ENCODE results near the gene TRIM50. TPM values are rescaled to one million over a fixed set of nuclear protein-coding genes. Genes with fewer than 3 reads are reported as not detected.
A peak's percentile ranks its signal among the peaks of the same experiment; 100 is the strongest.
"Not testable (repeated sequence)": the region's sequence is repeated elsewhere in the genome, so short reads cannot be mapped to it uniquely, and the experiment has no call there.

TRIM50 gene
- total RNA-seq = not detected

DNA sequence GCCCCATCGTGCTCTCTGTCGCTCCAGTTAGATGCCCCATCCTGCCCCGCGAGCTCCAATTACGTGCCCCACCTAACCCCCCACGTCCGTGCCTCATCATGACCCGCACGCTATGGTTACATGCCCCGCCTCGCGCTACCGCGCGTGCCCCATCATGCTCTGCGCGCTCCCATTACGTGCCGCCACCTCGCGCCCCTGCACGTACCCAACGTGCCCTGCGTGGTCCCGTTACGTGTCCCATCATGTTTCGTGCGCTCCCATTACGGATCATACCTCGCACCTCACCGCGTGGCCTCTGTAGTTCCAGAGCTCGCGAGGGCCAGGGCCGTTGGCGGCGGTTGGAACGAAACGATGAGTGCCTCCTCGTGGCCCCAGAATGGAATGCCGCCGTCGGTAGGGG is at the start of gene TRIM50, which contains the start of gene FKBP6:
TSS of gene TRIM50 (minus strand) at position 161 of the 400 bp plus-strand sequence. CDS start 3,295 bp downstream, outside the sequence.
TSS of gene FKBP6 (plus strand) at position 240 of the 400 bp plus-strand sequence. CDS start 268 bp downstream, outside the sequence.
- not testable (repeated sequence) for DNase-seq (ENCODE audit: low spot score); ATAC-seq

DNA sequence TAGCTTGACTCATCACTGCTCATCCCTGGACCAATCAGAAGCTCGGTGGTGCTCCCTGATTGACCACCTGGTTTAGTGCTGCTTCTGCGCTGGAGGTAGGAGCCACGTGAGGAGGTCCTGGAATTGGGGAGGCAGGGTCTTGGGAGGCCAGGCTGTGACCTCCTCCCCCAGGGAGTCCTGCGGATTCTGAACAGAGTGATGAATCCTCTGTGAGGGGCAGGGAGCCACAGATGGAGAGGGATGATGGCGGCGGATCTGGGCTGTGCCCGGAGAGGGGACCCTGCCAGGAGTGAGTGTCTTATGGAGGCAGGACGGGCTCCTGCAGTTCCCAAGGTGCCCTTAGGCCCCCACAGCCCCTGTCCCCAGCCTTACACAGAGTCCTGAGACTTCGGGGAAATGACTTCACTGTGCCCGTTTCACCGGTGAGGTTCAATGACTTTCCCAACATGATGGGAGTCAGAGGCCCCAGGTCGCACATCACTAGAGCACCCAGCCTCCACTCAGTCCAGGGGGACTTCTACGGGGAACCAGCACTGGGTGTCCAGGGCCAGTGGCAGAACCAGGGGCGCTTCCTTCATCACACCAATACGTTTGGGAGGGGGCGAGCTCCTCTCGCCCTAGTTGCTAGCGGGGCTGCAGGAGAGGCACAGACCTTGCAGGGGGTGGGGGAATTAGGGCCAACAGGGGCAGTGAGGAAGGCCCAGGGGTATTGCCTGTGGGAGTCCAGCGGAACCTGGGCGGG is 49.0 kb upstream of the TRIM50 start:
- DNase-seq (ENCODE audit: low spot score) = no peak
- no peak for ATAC-seq

DNA sequence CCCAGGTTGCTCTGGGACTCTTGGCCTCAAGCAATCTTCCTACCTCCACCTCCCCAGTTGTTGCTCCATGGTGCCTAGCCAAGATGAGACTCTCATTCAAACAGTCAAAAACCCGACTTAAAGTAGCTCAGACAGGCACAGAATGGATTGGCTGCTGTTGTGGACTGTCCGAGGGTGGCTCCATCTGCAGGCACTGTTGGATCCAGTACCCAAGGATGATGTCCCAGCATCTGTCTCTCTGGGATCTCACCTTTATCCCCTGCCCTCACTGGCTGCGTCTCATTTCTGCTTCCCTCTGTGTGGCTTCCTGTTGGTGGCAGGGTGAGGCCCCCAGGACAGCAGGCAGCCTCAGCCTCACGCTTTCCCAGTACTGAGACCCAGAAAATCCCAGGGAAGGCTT is 48.4 kb upstream of the TRIM50 start:
- ATAC-seq = peak; percentile 24
- DNase-seq (ENCODE audit: low spot score) = not testable (repeated sequence)

DNA sequence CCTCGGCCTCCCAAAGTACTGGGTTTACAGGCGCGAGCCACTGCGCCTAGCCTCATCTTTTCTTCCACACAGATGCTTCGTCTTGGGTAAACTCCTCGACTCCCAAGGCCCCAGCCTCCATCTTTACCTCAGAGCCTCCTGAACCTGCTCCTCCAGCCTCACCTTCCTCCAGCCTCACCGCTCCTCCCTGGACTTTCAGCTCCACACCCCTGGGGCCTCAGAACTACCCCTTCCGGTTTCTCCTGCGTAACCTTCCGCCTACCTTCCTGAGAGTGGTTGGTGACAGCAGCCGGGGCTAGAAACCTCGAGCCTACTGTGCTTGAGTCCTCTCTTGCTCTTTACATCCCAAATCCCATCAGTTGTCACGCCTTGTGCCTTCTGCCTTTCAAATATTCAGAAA is 45.9 kb upstream of the TRIM50 start:
- ATAC-seq (no peak), DNase-seq (ENCODE audit: low spot score) (no peak)

DNA sequence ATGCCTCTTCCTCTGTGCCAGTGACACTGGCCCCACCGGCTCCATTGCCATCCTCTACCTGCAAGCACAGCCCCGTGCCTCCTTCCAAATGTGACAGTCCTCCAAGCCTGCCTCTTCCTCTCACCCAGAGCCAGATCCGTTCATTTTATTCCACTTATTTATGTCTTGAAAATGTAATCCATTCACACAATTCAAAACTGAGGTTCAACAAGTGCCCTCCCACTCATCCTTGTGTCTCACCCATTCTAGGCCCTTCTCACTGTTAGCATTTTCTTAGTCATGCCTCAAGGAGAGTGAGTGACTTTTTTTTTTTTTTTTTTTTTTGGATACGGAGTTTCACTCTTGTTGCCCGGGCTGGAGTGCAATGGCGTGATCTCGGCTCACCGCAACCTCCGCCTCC is 41.7 kb upstream of the TRIM50 start:
- ATAC-seq = no peak
- DNase-seq (ENCODE audit: low spot score) = no peak

DNA sequence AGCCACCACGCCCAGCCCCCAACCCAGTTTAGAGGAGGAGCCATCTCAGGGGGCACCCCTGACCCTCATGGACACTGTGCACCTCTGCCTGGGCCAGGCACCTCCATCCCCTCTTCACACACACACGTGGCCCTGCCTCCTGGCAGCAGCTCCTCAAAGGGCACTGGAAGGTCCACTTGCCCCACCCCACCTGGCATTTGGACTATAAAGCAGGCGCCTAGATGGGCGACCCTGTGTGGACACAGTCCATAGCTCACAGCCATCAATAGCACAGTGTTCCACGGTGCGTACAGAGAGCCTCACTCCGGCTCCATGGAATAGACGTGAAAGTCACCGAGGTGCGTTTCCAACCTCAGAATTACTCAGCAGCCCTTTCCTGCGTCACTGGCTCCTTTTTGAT is 41.1 kb upstream of the TRIM50 start:
- DNase-seq (ENCODE audit: low spot score) (no peak), ATAC-seq (no peak)

DNA sequence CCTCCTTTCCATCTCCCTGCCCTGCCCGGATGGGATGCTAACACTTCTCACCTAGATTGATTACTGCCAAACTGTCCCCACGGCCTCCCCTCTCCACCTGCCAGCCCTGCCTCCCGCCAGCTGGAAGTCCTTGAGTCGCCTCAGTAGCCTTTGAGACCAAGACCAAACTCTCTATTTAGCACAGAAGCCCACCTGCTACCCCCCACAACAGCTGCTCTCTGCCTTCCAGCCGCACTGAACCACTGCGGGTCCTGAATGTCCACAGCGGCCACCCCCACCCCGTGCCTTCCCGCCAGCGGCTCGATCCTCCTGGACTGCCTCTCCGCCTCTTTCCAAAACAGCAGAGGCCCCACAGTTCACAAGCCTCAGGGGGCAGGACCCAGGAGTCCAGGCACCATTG is 39.1 kb upstream of the TRIM50 start:
- DNase-seq (ENCODE audit: low spot score) (no peak), ATAC-seq (no peak)

DNA sequence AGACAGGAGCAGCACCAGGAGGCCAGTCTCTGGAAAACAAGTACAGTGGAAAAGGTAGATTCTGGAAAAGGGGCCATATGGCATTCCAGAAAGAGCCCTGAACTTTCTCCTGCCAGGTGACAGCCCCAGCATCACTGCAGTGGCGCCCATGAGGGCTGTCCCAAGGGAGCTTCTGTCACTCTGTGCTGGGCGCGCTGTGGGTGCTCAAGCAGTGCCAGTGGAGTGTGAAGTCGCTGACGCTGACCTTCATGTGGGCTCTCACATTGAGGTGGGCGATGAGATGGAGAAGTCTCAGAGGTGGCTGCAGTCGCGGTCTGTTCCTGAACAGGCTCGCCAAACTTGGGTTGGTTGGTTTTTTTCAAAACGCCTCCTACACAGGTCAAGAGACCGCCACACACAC is 38.2 kb upstream of the TRIM50 start:
- ATAC-seq (no peak), DNase-seq (ENCODE audit: low spot score) (no peak)

DNA sequence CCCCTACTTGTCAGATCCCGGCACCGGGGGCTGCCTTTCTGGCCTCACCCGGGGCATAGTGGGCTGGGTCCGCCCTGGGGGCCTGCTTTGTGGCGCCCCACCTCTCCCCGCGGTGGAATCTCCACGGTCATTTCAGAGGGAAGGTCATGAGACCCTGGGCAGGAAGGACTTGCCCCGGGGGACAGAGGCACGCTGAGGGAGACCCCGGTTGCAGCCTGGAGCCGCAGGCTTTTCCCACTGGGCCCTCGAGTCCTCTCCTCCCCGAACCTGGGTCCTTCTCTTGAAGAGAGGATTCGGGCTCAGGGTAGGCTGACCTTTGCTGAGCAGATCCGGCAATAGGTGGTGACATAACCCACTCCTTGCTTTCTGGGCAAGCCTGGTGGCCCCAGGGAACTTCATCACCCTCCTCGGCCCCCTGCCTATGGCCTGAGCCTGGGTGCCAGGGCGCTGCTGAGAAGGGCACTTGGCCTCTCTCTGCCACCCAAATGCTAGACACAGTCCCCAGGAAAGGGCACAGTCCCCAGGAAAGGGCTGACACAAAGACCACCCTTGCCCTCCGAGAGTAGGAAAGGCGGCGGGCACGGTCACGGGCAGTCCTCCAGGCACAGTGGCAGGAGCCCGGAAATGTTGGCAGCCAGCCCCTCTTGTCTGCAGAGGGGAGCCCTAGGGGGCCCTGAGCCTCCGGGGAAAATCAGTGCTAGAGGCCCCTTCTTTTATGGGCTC is 36.3 kb upstream of the TRIM50 start:
- DNase-seq (ENCODE audit: low spot score) (no peak), ATAC-seq (no peak)

DNA sequence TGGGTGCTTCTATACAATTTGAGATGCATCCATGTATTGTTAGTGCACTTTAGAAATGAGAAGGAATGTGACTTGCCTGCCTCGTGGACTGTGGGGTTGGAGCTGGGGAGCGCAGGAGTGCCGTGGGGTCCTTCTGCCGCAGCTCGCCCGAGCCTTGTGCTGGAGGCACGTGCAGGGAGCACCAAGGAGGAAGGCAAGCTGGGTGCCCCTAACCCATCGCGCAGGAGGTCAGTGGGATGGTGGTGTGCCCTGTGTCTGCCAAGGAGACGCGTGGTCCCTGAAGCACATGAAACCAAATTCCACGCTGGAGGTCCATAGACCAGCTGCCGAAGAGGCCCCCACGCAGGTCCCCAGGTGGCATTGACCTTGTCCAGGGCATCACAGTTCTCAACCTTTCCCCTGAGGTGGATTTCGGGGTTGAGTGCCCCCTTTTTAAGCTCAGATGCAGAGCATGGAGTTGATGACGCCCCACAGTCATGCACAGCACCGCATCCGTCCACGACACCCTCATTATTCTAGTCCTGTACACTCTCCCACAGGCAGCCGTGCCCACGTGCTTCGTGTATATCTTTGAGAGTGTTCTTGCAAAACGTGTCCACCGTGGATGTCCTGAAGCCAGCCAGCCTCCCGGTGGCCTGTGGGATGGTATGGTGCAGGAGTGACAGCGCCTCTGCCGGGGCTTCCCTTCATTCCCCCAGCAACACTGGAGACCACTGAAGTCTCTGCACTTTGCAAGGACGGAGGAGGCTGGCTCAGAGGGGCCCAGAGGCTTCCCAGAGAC is 35.5 kb upstream of the TRIM50 start:
- DNase-seq (ENCODE audit: low spot score) (no peak), ATAC-seq (no peak)

DNA sequence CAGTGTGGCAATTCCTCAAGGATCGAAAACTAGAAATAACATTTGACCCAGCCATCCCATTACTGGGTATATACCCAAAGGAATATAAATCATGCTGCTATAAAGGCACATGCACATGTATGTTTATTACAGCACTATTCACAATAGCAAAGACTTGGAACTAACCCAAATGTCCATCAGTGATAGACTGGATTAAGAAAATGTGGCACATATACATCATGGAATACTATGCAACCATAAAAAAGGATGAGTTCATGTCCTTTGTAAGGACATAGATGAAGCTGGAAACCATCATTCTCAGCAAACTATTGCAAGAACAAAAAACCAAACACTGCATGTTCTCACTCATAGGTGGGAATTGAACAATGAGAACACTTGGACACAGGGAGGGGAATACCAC is 32.7 kb upstream of the TRIM50 start:
- ATAC-seq; DNase-seq (ENCODE audit: low spot score): not testable (repeated sequence)

DNA sequence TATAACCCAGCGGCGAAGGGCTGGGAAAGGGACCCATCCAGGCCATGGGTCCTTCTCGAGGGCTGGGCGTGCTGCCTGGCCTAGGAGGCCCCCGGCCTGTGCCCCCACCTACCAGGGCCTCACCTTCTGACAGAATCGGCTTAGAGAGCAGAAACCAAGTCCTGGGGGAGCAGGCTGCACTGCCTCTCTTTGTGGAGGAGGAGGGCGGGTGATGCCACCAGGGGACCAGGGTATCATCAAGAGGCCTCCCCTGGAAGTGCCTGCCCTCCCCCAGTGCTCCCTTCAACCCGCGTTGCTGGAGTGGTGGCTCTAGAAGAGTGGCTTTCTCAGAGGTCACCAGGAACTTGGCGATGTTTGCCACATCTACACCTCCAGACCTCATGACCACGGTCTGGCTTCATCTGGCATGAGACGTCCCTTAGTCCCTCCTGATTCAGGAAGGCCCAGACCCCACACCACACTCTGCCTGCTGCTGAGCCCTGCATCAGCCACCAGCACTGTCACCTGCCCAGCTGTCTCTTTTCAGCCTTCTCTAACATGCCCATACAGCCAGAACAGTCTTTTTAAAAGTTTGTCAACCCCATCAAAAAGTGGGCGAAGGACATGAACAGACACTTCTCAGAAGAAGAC is 32.0 kb upstream of the TRIM50 start:
- DNase-seq (ENCODE audit: low spot score) (no peak), ATAC-seq (no peak)

DNA sequence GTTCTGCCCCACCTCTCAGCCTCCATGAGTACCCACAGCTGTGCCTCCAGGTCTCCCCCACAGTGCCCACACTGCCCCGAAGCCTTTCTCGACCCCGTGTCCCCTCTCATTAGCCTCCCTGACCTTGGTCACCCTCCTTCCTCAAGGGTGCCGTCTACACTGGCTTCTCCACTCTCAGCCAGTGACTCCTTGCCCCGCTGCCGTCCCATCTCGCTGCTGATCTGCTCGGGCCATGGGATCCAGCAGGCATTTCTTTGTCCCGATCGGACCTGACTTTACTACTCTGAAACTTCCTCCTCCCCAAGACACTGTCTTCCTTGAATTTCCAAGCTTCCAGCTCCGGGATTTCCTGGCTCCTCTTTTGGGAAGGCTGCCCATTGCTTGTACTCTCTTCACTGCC is 31.4 kb upstream of the TRIM50 start:
- no peak for ATAC-seq
- no peak for DNase-seq (ENCODE audit: low spot score)

DNA sequence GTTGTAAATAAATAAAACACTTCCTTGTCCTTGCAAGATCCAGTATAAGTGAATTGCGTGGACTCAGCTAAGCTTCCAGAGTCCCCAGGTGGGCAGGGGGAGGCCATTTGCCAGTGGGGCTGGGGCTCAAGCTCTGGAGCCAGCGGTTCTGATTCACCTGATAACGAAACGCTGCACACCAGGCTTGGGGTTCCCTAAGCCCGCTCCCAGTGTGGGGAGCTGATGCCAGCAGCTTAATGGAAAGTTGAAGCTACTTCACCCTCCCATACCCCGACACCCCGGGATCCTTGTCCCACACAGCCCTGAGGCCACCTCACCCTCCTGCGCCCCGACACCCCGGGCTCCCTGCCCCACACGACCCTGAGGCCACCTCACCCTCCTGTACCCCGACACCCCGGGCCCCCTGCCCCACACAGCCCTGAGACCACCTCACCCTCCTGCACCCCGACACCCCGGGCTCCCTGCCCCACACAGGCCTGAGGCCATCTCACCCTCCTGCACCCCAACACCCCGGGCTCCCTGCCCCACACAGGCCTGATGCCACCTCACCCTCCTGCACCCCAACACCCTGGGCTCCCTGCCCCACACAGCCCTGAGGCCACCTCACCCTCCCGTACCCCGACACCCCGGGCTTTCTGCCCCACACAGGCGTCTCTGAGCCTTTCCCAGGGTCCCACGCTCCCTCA is 30.9 kb upstream of the TRIM50 start:
- DNase-seq (ENCODE audit: low spot score) = no peak
- ATAC-seq = no peak

DNA sequence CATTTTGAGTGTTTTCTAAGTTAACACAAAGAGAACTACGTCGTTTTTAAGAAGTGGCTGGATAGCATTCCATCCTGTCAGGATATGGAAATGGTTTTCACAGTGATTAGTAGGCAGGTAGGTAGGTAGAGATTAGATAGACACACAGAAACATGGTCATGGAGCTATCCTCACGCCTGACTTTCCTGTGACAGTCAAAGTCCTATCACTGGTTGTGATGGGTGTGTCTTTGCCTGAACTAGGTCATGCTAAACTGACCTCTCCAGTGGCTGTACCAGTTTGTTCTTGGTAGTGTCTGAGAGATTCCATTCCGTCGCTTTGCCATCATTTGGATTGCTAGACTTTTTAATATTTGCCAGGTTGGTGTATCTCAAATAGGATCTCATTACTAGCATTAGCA is 28.3 kb upstream of the TRIM50 start:
- ATAC-seq (peak; percentile 65), DNase-seq (ENCODE audit: low spot score) (no peak)

DNA sequence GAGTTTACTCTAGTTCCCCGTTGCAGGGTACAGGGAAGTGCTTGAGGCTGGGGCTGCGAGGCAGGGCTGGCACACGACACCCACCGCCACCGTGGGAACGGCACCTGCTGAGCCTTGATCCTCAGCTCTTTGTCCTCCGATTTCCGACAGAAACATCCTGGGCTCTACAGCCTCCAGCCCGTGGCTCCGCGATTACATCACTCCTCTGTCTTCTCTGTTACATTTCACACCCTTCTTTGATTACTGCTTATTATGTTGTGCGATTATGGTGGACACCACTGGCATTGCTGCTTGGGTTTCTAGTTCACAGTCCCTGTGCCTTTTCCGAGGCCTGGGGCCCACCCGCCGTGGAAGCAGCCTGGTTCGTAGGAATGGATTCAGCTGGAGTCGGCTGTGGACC is 26.9 kb upstream of the TRIM50 start:
- ATAC-seq (no peak), DNase-seq (ENCODE audit: low spot score) (no peak)

DNA sequence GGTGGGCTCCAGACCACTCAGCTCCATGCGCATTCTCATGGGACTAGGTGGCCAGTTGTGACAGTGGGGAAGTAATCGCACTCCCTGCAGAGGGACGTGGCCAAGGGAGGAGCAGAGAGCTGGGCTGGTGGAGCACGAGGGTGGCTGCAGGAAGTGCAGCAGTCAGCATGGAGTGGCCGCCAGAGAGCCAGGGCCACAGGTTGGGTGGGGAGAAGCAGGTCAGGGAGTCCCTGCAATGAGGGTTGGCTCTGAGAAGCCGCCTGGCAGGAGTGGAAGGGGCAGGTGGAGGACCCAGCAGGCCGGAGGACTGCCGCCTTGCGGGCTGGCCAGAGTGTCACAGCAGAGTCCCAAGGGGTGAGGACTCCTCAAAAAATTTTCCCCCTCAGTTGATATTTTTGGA is 26.3 kb upstream of the TRIM50 start:
- ATAC-seq (peak; percentile 12), DNase-seq (ENCODE audit: low spot score) (no peak)

DNA sequence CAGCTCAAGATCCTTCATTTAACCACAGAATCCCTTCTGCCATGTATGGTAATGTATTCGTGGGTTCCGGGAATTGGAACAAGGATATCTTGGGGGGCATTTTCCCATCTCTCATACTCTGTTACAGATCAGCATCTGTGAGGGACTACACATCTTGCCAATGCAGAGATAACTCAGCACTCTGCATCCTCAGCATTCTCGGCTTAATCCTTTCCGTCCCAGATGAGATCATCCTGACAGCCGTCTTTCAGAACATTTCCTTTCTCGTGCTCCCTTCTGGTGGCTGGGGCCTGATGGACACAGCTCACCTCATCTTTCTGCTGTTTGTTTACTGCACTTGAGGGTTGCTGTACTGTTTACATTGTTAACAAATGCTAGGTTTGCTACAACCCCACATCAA is 25.4 kb upstream of the TRIM50 start:
- DNase-seq (ENCODE audit: low spot score) (no peak), ATAC-seq (no peak)

DNA sequence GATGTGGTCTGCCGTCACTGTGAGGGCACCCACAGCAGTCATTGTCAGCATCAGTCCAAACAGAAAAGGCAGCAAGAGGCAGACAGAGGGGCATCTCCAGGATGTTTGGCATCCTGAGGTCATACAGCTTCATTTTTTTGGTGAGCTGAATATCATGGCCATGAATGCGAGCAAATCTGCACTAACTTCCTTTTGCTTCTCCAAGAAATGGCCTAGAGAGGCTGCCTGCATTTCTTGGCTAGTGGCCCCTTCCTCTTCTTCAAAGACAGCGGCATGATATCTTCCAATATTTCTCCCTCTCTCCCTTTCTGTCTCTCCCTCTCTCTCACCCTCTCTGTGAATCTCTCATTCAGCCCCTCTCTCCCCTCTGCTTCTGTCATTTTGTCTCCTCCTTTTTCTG is 24.9 kb upstream of the TRIM50 start:
- DNase-seq (ENCODE audit: low spot score) (no peak), ATAC-seq (no peak)

DNA sequence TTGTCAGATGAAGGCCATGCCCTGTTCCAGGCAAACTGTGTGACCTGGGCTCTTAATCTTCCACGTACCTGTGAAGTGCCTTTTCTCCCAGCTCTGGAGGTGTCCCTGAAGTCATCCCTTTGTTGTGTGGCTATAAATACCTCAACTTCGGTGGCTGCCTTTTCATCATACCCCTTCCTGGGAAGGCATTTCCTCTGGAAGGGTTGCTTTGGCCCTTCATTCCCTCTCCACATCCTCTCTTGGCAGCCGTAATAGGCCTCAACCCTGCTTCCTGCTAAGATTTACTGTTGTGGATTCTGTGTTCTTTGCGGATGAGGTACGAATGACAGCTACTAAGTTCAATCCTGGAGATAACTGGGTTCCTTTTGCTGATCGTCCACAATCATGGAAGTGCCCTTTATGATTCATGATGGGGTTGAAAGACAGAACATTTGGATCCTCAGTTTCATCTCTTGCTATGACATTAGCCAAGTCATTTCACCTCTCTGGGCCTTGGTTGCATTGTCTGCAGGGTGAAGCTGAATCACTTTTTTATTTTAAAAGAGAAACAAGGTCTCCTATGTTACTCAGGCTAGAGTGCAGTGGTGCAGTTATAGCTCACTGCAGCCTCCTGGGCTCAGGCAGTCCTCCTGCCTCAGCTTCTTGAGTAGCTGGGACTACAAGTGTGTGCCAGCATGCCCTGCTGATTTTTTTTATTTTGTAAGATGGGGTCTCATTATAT is 23.7 kb upstream of the TRIM50 start:
- ATAC-seq = peak; percentile 20

More for the DNA sequence above, 23.7 kb upstream of the TRIM50 start:
- DNase-seq (ENCODE audit: low spot score) = no peak
